Measurements from ENCODE around the gene UGT1A5. TPM values are rescaled to one million over a fixed set of nuclear protein-coding genes. Genes with fewer than 3 reads are reported as not detected.

Gene UGT1A5
- polyA plus RNA-seq, 1 experiment = not detected

DNA sequence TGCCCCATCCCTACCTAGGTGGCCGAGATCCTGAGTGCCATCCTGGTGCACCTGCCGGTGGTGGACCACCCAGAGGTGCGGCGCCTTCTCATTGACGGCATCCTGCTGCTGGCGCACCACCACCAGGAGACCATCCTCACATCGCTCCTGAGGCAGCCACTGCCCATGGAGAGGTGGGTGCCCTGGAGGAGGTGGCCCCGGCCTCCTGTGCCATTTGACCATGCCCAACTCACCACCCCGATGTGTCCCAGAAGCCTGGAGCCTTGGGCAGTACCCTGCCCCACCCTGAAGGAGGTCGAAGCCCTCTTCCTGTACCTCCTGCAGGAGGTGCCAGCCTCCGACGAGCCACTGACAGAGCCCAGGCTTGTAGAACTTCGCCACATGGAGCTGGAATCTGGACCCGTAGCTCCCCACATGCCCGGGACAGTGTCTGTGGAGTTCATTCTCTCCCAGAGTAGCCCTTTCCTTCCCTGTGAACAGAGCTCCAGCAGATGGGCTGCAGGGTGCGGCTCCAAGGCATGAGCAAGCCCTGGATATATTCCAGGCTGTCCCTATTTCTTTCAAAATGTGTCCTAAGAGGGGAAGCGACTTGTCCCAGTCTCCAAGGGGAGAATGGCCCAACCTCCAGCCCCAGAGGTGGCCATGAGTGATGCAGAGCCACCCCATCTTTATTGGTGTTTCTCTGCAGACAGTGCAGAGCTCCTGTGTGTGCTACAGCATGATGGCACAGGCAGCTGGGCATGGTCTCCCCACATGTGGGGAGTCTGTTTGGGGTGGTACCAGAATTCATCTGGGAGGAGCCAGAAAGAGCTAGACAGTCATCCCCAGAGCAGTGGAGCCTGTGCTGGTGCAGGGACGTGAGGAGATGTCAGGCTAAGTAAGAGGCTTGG lies 107.4 kb downstream of the UGT1A5 start:
- no peaks in the 10 kb centered on the region for H3K27me3 ChIP-seq (ENCODE audit: control insufficient read depth, insufficient read depth, low read length)
- H3K36me3 ChIP-seq (ENCODE audit: control insufficient read depth, insufficient read depth, low read length) = no peaks in the 10 kb centered on the region
- no peak for TF ChIP-seq CTCF (IDR thresholded peaks at IDR 0.05; ENCODE audit: insufficient read depth, low read depth, low read length)
- DNase-seq (ENCODE audit: low read depth) = no peak
- no peak overlapping the region for H3K4me3 ChIP-seq (ENCODE audit: low read depth, low read length)
- POLR2A ChIA-PET = no interaction called here
- CTCF ChIA-PET = interaction anchor here (1.0 kb wide), 1 partner anchor 53 kb away, joined by 3 read pairs; no protein-coding TSS in a partner anchor

DNA sequence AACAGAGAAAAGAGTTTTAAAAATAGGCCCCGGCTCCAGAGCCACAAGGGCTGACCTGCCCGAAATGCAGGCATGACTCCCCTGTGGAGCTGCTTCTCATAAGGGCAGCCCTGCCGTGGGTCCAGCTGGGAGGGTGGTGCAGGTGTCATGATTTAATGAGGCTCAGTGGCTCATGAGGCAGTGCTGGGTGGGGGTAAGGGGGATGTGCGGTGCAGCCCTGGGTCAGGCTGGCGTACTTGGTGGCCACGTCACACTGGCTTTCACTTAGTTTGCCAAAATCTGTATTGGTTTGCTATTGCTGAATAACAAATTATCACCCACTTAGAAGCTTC lies 108.0 kb downstream of the UGT1A5 start:
- no peak for DNase-seq (ENCODE audit: low read depth)
- no peaks in the 10 kb centered on the region for H3K36me3 ChIP-seq (ENCODE audit: control insufficient read depth, insufficient read depth, low read length)
- CTCF ChIA-PET = no interaction called here
- POLR2A ChIA-PET = no interaction called here
- TF ChIP-seq CTCF (IDR thresholded peaks at IDR 0.05; ENCODE audit: insufficient read depth, low read depth, low read length) = no peak
- no peak overlapping the region for H3K4me3 ChIP-seq (ENCODE audit: low read depth, low read length)
- no peaks in the 10 kb centered on the region for H3K27me3 ChIP-seq (ENCODE audit: control insufficient read depth, insufficient read depth, low read length)

DNA sequence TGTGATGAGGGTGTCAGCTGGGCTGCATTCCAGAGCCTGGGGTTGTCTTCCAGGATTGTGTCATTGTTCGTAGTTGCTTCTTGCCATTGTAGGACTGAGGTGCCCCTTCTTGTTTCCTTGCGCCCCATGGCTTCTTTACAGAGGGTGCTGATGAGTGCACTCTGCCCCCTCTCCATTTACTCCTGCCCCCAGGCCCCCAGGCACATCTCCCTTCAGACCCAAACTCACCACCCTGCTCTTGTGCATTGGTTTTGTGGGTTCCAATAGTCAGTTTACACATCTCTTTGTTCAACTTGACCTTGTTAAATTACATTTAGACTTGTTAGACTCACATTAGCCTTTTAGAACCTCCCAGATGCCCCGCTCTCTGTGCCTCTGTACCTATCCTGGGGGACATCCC lies 108.5 kb downstream of the UGT1A5 start:
- Histone ChIP-seq H3K4me3 (ENCODE audit: low read depth, low read length) (no peak overlapping the region), H3K27me3 (ENCODE audit: control insufficient read depth, insufficient read depth, low read length) (no peaks in the 10 kb centered on the region), H3K36me3 (ENCODE audit: control insufficient read depth, insufficient read depth, low read length) (no peaks in the 10 kb centered on the region)
- ChIA-PET POLR2A (no interaction called here), CTCF (no interaction called here)
- DNase-seq (ENCODE audit: low read depth) = no peak
- no peak for TF ChIP-seq CTCF (IDR thresholded peaks at IDR 0.05; ENCODE audit: insufficient read depth, low read depth, low read length)

- Histone ChIP-seq H3K27me3 (ENCODE audit: control insufficient read depth, insufficient read depth, low read length) (no peaks in the 10 kb centered on the region), H3K36me3 (ENCODE audit: control insufficient read depth, insufficient read depth, low read length) (no peaks in the 10 kb centered on the region), H3K4me3 (ENCODE audit: low read depth, low read length) (no peak overlapping the region)
- TF ChIP-seq CTCF (IDR thresholded peaks at IDR 0.05; ENCODE audit: insufficient read depth, low read depth, low read length) = no peak
- no peak for DNase-seq (ENCODE audit: low read depth)
- CTCF ChIA-PET = interaction anchor here (0.8 kb wide), 1 partner anchor 19 kb away, joined by 3 read pairs; no protein-coding TSS in a partner anchor
- POLR2A ChIA-PET = no interaction called here
Observed at GRCh38 chr2:233821709-233822100, 109.0 kb downstream of the UGT1A5 start.

DNA sequence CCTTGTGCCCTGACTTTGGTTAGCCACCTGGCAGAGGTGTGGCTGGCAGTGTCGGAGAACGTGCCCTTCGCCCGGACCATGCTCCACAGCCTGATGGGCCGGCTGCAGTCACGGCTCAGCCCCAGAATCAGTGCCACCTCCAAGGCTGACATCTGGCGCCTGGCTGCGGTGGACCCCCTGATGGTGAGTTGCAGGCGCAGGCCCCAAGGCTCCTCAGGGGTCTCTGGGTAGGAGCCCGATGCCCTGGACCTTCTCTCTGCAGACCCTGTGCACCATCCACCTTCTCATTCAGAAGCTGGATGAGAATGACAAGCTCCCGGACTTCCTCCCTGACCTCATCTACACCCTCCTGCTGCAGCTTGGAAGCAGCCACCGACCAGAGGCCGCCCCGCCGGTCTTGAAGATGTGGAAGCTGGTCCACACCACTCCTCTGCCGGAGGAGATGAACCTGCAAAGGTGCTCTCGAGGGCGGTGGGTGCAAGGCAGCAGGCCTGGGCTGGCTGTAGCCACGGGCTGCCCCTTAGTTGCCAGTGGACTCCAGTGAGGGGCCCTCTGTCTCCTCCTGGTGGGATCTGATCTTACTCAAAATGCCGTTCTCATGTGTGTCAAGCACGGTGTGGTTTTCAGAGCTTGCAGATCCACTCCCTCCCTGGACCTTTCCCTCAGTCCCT lies 109.5 kb downstream of the UGT1A5 start:
- CTCF ChIA-PET = interaction anchor here (0.8 kb wide), 1 partner anchor 18 kb away, joined by 3 read pairs; no protein-coding TSS in a partner anchor
- TF ChIP-seq CTCF (IDR thresholded peaks at IDR 0.05; ENCODE audit: insufficient read depth, low read depth, low read length) = no peak
- no peak for DNase-seq (ENCODE audit: low read depth)

More for the DNA sequence above, 109.5 kb downstream of the UGT1A5 start:
- POLR2A ChIA-PET = no interaction called here
- Histone ChIP-seq H3K27me3 (ENCODE audit: control insufficient read depth, insufficient read depth, low read length) (no peaks in the 10 kb centered on the region), H3K4me3 (ENCODE audit: low read depth, low read length) (no peak overlapping the region), H3K36me3 (ENCODE audit: control insufficient read depth, insufficient read depth, low read length) (no peaks in the 10 kb centered on the region)

Measured in BJ (cell line).